Psoas muscle (tissue), 8 donors: ENCODE measurements around the gene DNM3. TPM values are rescaled to one million over a fixed set of nuclear protein-coding genes. Genes with fewer than 3 reads are reported as not detected.

ENCODE experiments used
- ATAC-seq, 4 donors: fragments of 200-7000 bp; cut with Tn5 transposase; one replicate each; pipeline ENCODE4 v1.9.1; 2020; ENCODE audit warnings: moderate library complexity in 3 of 4, mild to moderate bottlenecking in 2 of 4
- DNase-seq, 2 donors: peaks; one replicate each; pipeline ENCODE4 v3.0.0-alpha.2; 2020
- H3K27ac ChIP-seq: fragments of 200-600 bp; one replicate; pipeline ENCODE4 v1.8.0; 2022
- H3K27me3 ChIP-seq, 3 donors: fragments of 200-600 bp in 1 of 3; one replicate each; pipeline versions ENCODE4 v1.6.1 to v1.8.0; 2013 to 2022; ENCODE audit warnings: low read length in 2 of 3, mild to moderate bottlenecking in 2 of 3, moderate library complexity in 1 of 3; ENCODE audit not compliant: insufficient read depth in 3 of 3
- H3K36me3 ChIP-seq, 2 donors: fragments of 200-600 bp in 1 of 2; one replicate each; pipeline versions ENCODE4 v1.6.1 to v1.8.0; 2013 to 2022; ENCODE audit warnings: low read depth in 1 of 2, mild to moderate bottlenecking in 1 of 2, moderate library complexity in 1 of 2; ENCODE audit not compliant: insufficient read depth in 1 of 2
- H3K4me1 ChIP-seq: fragments of 200-600 bp; one replicate; pipeline ENCODE4 v1.8.0; 2022
- H3K4me3 ChIP-seq: fragments of 200-600 bp; one replicate; pipeline ENCODE4 v1.8.0; 2022; ENCODE audit warnings: mild to moderate bottlenecking
- H3K9me3 ChIP-seq: fragments of 200-600 bp; one replicate; pipeline ENCODE4 v1.8.0; 2022
- CTCF ChIP-seq: fragments of 200-600 bp; IDR thresholded peaks from one replicate; pipeline ENCODE4 v1.8.0; 2022; ENCODE audit warnings: antibody characterized with exemption
- WGBS, 3 donors: extraction: QIAGEN DNeasy Blood & Tissue Kit; methylation state at CpG; one replicate each; pipeline versions ENCODE4 v1.1.6 to v1.1.7; 2013; 5-methylcytosine and 5-hydroxymethylcytosine counted together
- intact Hi-C, 2 donors: fragments of 100-400 bp; cut with DNase I; formaldehyde crosslinking; loops; one replicate each; pipeline versions ENCODE4 v1.11.0 to v1.14.2; 2022
- polyA plus RNA-seq, 3 donors: library from polyadenylated mRNA; stranded (reverse); fragments of 200-250 nt; gene quantifications; one replicate each; pipeline ENCODE4 v1.2.3, GENCODE V29; 2013
- total RNA-seq, 4 donors: library from RNA; stranded (reverse); fragmentation: NEBNext Ultra II Directional in 2 of 4; extraction: Animal tissue kit (Norgen Biotek cat#: 25700) in 2 of 4; gene quantifications; one replicate each; pipeline versions ENCODE4 v1.2.1 to v1.2.4, GENCODE V29; 2021 to 2023
- donor health status: healthy with polysubstance abuse.
- donor health status: DM: no; HTN: no; CAD: no; lungs with moderate emphysema.
- donor health status: Bipolar disorder and iron deficiency.
- donor health status: healthy.
- donor health status: DM: yes; HTN: yes; CAD: no.
- donor health status: DM: no; HTN: no; CAD: no.
- donor health status: DM: no; HTN: no; CAD: no.
- donor health status: DM: yes; HTN: yes; CAD: no.

Gene DNM3
- total and polyA plus RNA-seq, 7 donors, result 0.31 to 1.0 (median 0.77) TPM

GRCh38 chr1:171934664-171935063 is 93.4 kb downstream of the DNM3 start:
- WGBS, 3 donors, result 64 to 79% (median 78%) methylated on average over 3 of the region's 3 CpGs
- no peaks in the 10 kb centered on the region for H3K9me3 ChIP-seq
- DNase-seq (no peak), ATAC-seq (no peak)
- no peak overlapping the region for H3K4me3 ChIP-seq
- no peaks in the 10 kb centered on the region for H3K36me3 ChIP-seq
- no peak for TF ChIP-seq CTCF
- H3K27ac ChIP-seq, result no peak overlapping the region
- H3K27me3 ChIP-seq, result no peaks in the 10 kb centered on the region
- intact Hi-C loops, result loop anchor here in 1 of 2 donors (2.0 kb wide), 1 partner anchor 50 kb away; no protein-coding TSS in a partner anchor
- H3K4me1 ChIP-seq, result no peaks in the 10 kb centered on the region

GRCh38 chr1:171935086-171935485 is 93.8 kb downstream of the DNM3 start:
- Histone ChIP-seq H3K27me3 (no peaks in the 10 kb centered on the region), H3K36me3 (no peaks in the 10 kb centered on the region), H3K4me1 (no peaks in the 10 kb centered on the region), H3K4me3 (no peak overlapping the region), H3K9me3 (no peaks in the 10 kb centered on the region), H3K27ac (no peak overlapping the region)
- no peak for TF ChIP-seq CTCF
- intact Hi-C loops, result loop anchor here in 1 of 2 donors (2.0 kb wide), 1 partner anchor 50 kb away; no protein-coding TSS in a partner anchor
- DNase-seq (no peak), ATAC-seq (no peak)
- WGBS, 3 donors, result 74 to 80% (median 74%) methylated on average over 4 of the region's 4 CpGs

- DNase-seq, result no peak
- ATAC-seq, result no peak
- no peaks in the 10 kb centered on the region for H3K36me3 ChIP-seq
- intact Hi-C loops, result loop anchor here in 1 of 2 donors (2.0 kb wide), 1 partner anchor 51 kb away; no protein-coding TSS in a partner anchor
- H3K4me1 ChIP-seq, result no peaks in the 10 kb centered on the region
- no peaks in the 10 kb centered on the region for H3K9me3 ChIP-seq
- H3K27me3 ChIP-seq, result no peaks in the 10 kb centered on the region
- 20 to 49% (median 31%) methylated on average over 1 of the region's 1 CpG for WGBS, 3 donors
- TF ChIP-seq CTCF, result no peak
- no peak overlapping the region for H3K4me3 ChIP-seq
- H3K27ac ChIP-seq, result no peak overlapping the region
Observed at GRCh38 chr1:171935664-171936063, 94.4 kb downstream of the DNM3 start.

- H3K36me3 ChIP-seq, result no peaks in the 10 kb centered on the region
- intact Hi-C loops, result no loop called here
- no peak for DNase-seq
- TF ChIP-seq CTCF, result no peak
- H3K9me3 ChIP-seq, result no peaks in the 10 kb centered on the region
- no peak for ATAC-seq
- H3K4me1 ChIP-seq, result no peaks in the 10 kb centered on the region
- no peak overlapping the region for H3K4me3 ChIP-seq
- H3K27me3 ChIP-seq, result no peaks in the 10 kb centered on the region
- H3K27ac ChIP-seq, result no peak overlapping the region
- WGBS, 3 donors, result 58 to 65% (median 60%) methylated on average over 1 of the region's 1 CpG
Observed at GRCh38 chr1:171937938-171938337, 96.6 kb downstream of the DNM3 start.

GRCh38 chr1:171939740-171940139 is 98.4 kb downstream of the DNM3 start:
- no peak overlapping the region for H3K27ac ChIP-seq
- H3K4me3 ChIP-seq, result no peak overlapping the region
- no peak for ATAC-seq
- no peaks in the 10 kb centered on the region for H3K36me3 ChIP-seq
- DNase-seq, result no peak
- no peaks in the 10 kb centered on the region for H3K9me3 ChIP-seq
- H3K4me1 ChIP-seq, result no peaks in the 10 kb centered on the region
- no peaks in the 10 kb centered on the region for H3K27me3 ChIP-seq
- intact Hi-C loops, result no loop called here
- 70 to 75% (median 75%) methylated on average over 4 of the region's 4 CpGs for WGBS, 3 donors
- TF ChIP-seq CTCF, result no peak
